Fibroblast of lung (primary cell): ENCODE measurements around the gene RPL13A.

Source experiments
- CTCF ChIP-seq, 2 donors: IDR thresholded peaks in 1 of 2; conservative IDR thresholded peaks in 1 of 2; 1 replicate in 1 of 2; 2 replicates in 1 of 2; pipeline ENCODE4 v1.5.1; 2011 to 2012; ENCODE audit warnings: low read length in 2 of 2, control low read depth in 1 of 2, inconsistent platforms in 1 of 2, low read depth in 1 of 2, mild to moderate bottlenecking in 1 of 2
- EZH2 ChIP-seq: IDR thresholded peaks from 2 replicates; pipeline ENCODE4 v1.5.1; 2012; ENCODE audit warnings: low read length, control low read depth, mild to moderate bottlenecking; ENCODE audit errors: missing control alignments

GRCh38 chr19:49514151-49514550 lies 26.7 kb downstream of the RPL13A start:
- TF ChIP-seq CTCF (conservative IDR thresholded peaks at IDR 0.05 in 1 of 2, IDR thresholded peaks at IDR 0.05 in 1 of 2; ENCODE audit: low read depth in 1 of 2, low read length in 2 of 2) = no peak
- TF ChIP-seq EZH2 = no peak
